ENCODE results near the gene UNCX. TPM values are rescaled to one million over a fixed set of nuclear protein-coding genes. Genes with fewer than 3 reads are reported as not detected.
"Not testable (repeated sequence)": the region's sequence is repeated elsewhere in the genome, so short reads cannot be mapped to it uniquely, and the experiment has no call there.

UNCX gene
- total RNA-seq, 2 experiments from 2014 or later: not detected

DNA sequence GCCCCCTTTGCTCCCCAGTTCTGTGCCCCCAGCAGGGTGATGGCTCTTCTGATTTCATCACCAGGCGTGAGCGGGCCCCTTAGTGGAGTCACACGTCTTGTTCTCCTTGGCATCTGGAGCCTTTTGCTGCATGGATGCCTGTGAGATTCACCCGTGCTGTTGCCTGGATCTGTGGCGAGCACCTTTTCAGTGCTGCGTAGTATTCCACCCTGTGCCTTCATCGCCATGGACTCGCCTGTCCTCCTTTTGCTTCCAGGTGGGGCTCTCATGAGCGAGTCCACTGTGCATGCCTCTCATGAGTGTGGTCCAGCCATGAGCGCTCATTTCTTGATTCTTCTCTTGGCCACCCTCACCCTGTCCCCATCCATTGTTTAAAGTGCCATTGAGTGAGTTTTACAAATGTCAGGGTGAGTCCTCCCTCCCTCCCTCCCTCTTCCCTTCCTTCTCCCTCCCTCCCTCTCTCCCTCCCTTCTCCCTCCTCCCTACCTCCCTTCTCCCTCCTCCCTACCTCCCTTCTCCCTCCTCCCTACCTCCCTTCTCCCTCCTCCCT, 44.0 kb downstream of the UNCX start:
- POLR2A ChIA-PET: no interaction called here
- TF ChIP-seq, protein P1, sequence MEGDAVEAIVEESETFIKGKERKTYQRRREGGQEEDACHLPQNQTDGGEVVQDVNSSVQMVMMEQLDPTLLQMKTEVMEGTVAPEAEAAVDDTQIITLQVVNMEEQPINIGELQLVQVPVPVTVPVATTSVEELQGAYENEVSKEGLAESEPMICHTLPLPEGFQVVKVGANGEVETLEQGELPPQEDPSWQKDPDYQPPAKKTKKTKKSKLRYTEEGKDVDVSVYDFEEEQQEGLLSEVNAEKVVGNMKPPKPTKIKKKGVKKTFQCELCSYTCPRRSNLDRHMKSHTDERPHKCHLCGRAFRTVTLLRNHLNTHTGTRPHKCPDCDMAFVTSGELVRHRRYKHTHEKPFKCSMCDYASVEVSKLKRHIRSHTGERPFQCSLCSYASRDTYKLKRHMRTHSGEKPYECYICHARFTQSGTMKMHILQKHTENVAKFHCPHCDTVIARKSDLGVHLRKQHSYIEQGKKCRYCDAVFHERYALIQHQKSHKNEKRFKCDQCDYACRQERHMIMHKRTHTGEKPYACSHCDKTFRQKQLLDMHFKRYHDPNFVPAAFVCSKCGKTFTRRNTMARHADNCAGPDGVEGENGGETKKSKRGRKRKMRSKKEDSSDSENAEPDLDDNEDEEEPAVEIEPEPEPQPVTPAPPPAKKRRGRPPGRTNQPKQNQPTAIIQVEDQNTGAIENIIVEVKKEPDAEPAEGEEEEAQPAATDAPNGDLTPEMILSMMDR (IDR thresholded peaks at IDR 0.05): no peak
- CTCF ChIA-PET: no interaction called here
- ATAC-seq (ENCODE audit: poor library complexity) (no peak), DNase-seq (no peak)
- Histone ChIP-seq H3K27ac (ENCODE audit: low read depth in 1 of 2, low read length in 2 of 2) (no peak overlapping the region), H3K9me3 (ENCODE audit: control insufficient read depth in 1 of 2, insufficient read depth in 1 of 2, low read length in 2 of 2) (peaks cover 0 to 43% of the 10 kb centered on the region in 2 experiments), H3K4me3 (ENCODE audit: low read length) (no peak overlapping the region), H3K27me3 (ENCODE audit: control insufficient read depth in 1 of 2, insufficient read depth in 2 of 2, low read length in 2 of 2) (peaks cover 0 to 6% of the 10 kb centered on the region in 2 experiments), H3K4me1 (ENCODE audit: insufficient read depth, low read length) (no peaks in the 10 kb centered on the region), H3K36me3 (ENCODE audit: insufficient read depth, low read length) (no peaks in the 10 kb centered on the region)
- Mint-ChIP-seq H3K36me3 (ENCODE audit: low read depth) (no peaks in the 10 kb centered on the region), H3K27ac (no peak overlapping the region), H3K9me3 (peaks cover 4% of the 10 kb centered on the region), H3K4me3 (no peak overlapping the region), H3K4me1 (ENCODE audit: low read depth) (no peaks in the 10 kb centered on the region), H3K27me3 (peaks cover 14% of the 10 kb centered on the region)
- intact Hi-C loops (cut with DNase I, micrococcal nuclease): no loop called here

DNA sequence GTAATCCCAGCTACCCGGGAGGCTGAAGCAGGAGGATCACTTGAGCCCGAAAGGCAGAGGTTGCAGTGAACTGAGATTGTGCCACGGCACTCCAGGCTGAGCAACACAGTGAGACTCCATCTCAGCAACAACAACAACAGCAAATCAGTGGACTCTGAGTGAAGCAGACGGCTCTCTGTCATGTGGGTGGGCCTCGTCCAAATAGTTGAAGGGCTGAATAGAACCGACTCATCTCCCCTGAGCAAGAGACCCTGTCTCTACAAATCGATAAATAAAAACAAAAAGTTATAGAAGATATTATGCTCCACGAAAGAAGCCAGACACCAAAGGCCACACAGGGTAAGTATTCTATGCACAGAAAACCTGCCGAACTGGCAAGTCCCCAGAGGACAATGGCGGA, 45.9 kb downstream of the UNCX start:
- Histone ChIP-seq H3K36me3 (ENCODE audit: insufficient read depth, low read length) (no peaks in the 10 kb centered on the region), H3K9me3 (ENCODE audit: control insufficient read depth in 1 of 2, insufficient read depth in 1 of 2, low read length in 2 of 2) (peaks cover 0 to 49% of the 10 kb centered on the region in 2 experiments), H3K4me1 (ENCODE audit: insufficient read depth, low read length) (no peaks in the 10 kb centered on the region), H3K27me3 (ENCODE audit: control insufficient read depth in 1 of 2, insufficient read depth in 2 of 2, low read length in 2 of 2) (peaks cover 0 to 9% of the 10 kb centered on the region in 2 experiments), H3K27ac (ENCODE audit: low read depth in 1 of 2, low read length in 2 of 2) (no peak overlapping the region), H3K4me3 (ENCODE audit: low read length) (no peak overlapping the region)
- Mint-ChIP-seq H3K9me3 (peaks cover 4% of the 10 kb centered on the region), H3K4me3 (no peak overlapping the region), H3K36me3 (ENCODE audit: low read depth) (no peaks in the 10 kb centered on the region), H3K27me3 (peaks cover 14% of the 10 kb centered on the region), H3K4me1 (ENCODE audit: low read depth) (no peaks in the 10 kb centered on the region), H3K27ac (no peak overlapping the region)
- ChIA-PET CTCF (no interaction called here), POLR2A (no interaction called here)
- ATAC-seq (ENCODE audit: poor library complexity): no peak
- DNase-seq: no peak
- intact Hi-C loops (cut with DNase I, micrococcal nuclease): no loop called here
- TF ChIP-seq, protein P1 (IDR thresholded peaks at IDR 0.05): no peak

DNA sequence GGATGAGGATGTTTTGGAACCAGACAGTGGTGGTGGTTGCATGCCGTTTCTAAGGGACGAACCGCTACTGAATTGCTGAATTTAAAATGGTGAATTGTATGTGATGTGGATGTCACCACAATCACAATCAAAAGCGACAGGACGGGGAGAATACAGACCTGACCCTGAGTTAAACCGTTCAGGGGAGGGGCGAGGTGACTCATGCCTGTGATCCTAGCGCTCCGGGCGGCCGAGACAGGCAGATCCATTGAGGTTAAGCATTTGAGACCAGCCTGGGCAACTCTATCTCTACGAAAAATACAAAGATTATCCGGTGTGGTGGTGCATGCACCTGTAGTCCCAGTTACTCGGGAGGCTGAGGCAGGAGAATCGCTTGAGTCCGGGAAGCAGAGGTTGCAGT, 46.4 kb downstream of the UNCX start:
- ATAC-seq (ENCODE audit: poor library complexity): no peak

DNA sequence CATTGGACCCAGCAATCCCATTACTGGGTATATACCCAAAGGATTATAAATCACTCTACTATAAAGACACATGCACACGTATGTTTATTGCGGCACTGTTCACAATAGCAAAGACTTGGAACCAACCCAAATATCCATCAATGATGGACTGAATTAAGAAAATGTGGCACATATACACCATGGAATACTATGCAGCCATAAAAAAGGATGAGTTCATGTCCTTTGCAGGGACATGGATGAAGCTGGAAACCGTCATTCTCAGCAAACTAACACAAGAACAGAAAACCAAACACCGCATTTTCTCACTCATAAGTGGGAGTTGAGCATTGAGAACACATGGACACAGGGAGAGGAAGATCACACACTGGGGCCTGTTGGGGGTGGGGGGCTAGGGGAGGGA, 47.2 kb downstream of the UNCX start:
- H3K27me3 Mint-ChIP-seq: peaks cover 14% of the 10 kb centered on the region
- H3K27ac Mint-ChIP-seq; H3K4me3 Mint-ChIP-seq; H3K27ac ChIP-seq (ENCODE audit: low read depth in 1 of 2, low read length in 2 of 2); H3K27me3 ChIP-seq (ENCODE audit: control insufficient read depth in 1 of 2, insufficient read depth in 2 of 2, low read length in 2 of 2); H3K4me1 Mint-ChIP-seq (ENCODE audit: low read depth); H3K9me3 Mint-ChIP-seq; H3K4me3 ChIP-seq (ENCODE audit: low read length); ATAC-seq (ENCODE audit: poor library complexity); DNase-seq; H3K36me3 ChIP-seq (ENCODE audit: insufficient read depth, low read length); H3K4me1 ChIP-seq (ENCODE audit: insufficient read depth, low read length); intact Hi-C loops (cut with DNase I, micrococcal nuclease); H3K36me3 Mint-ChIP-seq (ENCODE audit: low read depth); POLR2A ChIA-PET; CTCF ChIA-PET: not testable (repeated sequence)
- H3K9me3 ChIP-seq (ENCODE audit: control insufficient read depth in 1 of 2, insufficient read depth in 1 of 2, low read length in 2 of 2): peaks cover 0 to 40% of the 10 kb centered on the region in 2 experiments

More for the DNA sequence above, 46.4 kb downstream of the UNCX start:
- Mint-ChIP-seq H3K4me1 (ENCODE audit: low read depth) (no peaks in the 10 kb centered on the region), H3K9me3 (peaks cover 4% of the 10 kb centered on the region), H3K36me3 (ENCODE audit: low read depth) (no peaks in the 10 kb centered on the region), H3K27ac (no peak overlapping the region), H3K4me3 (no peak overlapping the region), H3K27me3 (peaks cover 14% of the 10 kb centered on the region)
- DNase-seq: no peak
- Histone ChIP-seq H3K27ac (ENCODE audit: low read depth in 1 of 2, low read length in 2 of 2) (no peak overlapping the region), H3K27me3 (ENCODE audit: control insufficient read depth in 1 of 2, insufficient read depth in 2 of 2, low read length in 2 of 2) (peaks cover 0 to 9% of the 10 kb centered on the region in 2 experiments), H3K9me3 (ENCODE audit: control insufficient read depth in 1 of 2, insufficient read depth in 1 of 2, low read length in 2 of 2) (peaks cover 0 to 49% of the 10 kb centered on the region in 2 experiments), H3K4me1 (ENCODE audit: insufficient read depth, low read length) (no peaks in the 10 kb centered on the region), H3K36me3 (ENCODE audit: insufficient read depth, low read length) (no peaks in the 10 kb centered on the region), H3K4me3 (ENCODE audit: low read length) (no peak overlapping the region)
- intact Hi-C loops (cut with DNase I, micrococcal nuclease): no loop called here
- ChIA-PET POLR2A (no interaction called here), CTCF (no interaction called here)
- TF ChIP-seq, protein P1 (IDR thresholded peaks at IDR 0.05): no peak
